K562 (cell line): ENCODE measurements around the gene NDUFAB1.

Experiments used
- CTCF ChIP-seq, 3 experiments: IDR thresholded peaks in 2 of 3; conservative IDR thresholded peaks in 1 of 3; 2 replicates each; pipeline ENCODE4 v1.5.1; 2011 to 2012; ENCODE audit warnings: low read length in 3 of 3, mild to moderate bottlenecking in 3 of 3, control low read depth in 2 of 3, improper control_type of control experiment in 1 of 3, inconsistent platforms in 1 of 3, low read depth in 1 of 3, mixed read lengths in 1 of 3, moderate library complexity in 1 of 3; ENCODE audit not compliant: insufficient read depth in 2 of 3
- EP300 ChIP-seq: IDR thresholded peaks from 2 replicates; pipeline ENCODE4 v1.6.1; 2012; ENCODE audit warnings: low read length, improper control_type of control experiment
- KDM4B ChIP-seq, 2 experiments: fragments of 450-650 bp in 1 of 2; sonication (generic) in 1 of 2; IDR thresholded peaks; 2 replicates each; pipeline ENCODE4 v1.6.1; 2016 to 2017; ENCODE audit warnings: borderline replicate concordance in 2 of 2, antibody characterized with exemption in 1 of 2, low read depth in 1 of 2, mild to moderate bottlenecking in 1 of 2
- PML ChIP-seq: IDR thresholded peaks from 2 replicates; pipeline ENCODE4 v1.6.1; 2012; ENCODE audit warnings: low read length, inconsistent platforms
- SREBF2 ChIP-seq: sonication (generic); formaldehyde crosslinking; IDR thresholded peaks from 2 replicates; pipeline ENCODE4 v1.4.0; 2020; ENCODE audit warnings: mild to moderate bottlenecking, missing genetic modification reagents
- ZBTB1 ChIP-seq: sonication (generic); formaldehyde crosslinking; IDR thresholded peaks from 2 replicates; pipeline ENCODE4 v1.8.1; 2023; ENCODE audit warnings: missing genetic modification reagents, low read depth, mild to moderate bottlenecking, borderline replicate concordance
- ZNF354B ChIP-seq: fragments of 250-450 bp; sonication (Bioruptor Pico); IDR thresholded peaks from 2 replicates; pipeline ENCODE4 v1.4.0; 2020
- TF ChIP-seq, protein P1 (sequence below): IDR thresholded peaks from 3 replicates; pipeline ENCODE4 v1.6.1; 2011; ENCODE audit warnings: borderline replicate concordance, mild to moderate bottlenecking; ENCODE audit not compliant: insufficient read length, insufficient read depth

GRCh38 chr16:23552161-23552560 lies 44.0 kb downstream of the NDUFAB1 start:
- TF ChIP-seq ZBTB1 (CRISPR knock-in tag) (no peak), ZNF354B (CRISPR knock-in tag) (no peak), SREBF2 (CRISPR knock-in tag) (no peak), EP300 (no peak), KDM4B (IDR thresholded peaks at IDR 0.05; ENCODE audit: borderline replicate concordance in 2 of 2, low read depth in 1 of 2) (no peak), CTCF (IDR thresholded peaks at IDR 0.05 in 2 of 3, conservative IDR thresholded peaks at IDR 0.05 in 1 of 3; ENCODE audit: insufficient read depth in 2 of 3, low read depth in 1 of 3, low read length in 3 of 3) (no peak), PML (no peak)
- TF ChIP-seq, protein P1, sequence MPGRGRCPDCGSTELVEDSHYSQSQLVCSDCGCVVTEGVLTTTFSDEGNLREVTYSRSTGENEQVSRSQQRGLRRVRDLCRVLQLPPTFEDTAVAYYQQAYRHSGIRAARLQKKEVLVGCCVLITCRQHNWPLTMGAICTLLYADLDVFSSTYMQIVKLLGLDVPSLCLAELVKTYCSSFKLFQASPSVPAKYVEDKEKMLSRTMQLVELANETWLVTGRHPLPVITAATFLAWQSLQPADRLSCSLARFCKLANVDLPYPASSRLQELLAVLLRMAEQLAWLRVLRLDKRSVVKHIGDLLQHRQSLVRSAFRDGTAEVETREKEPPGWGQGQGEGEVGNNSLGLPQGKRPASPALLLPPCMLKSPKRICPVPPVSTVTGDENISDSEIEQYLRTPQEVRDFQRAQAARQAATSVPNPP, result no peak
